ENCODE measurements around the gene NFYC. TPM values are rescaled to one million over a fixed set of nuclear protein-coding genes. Genes with fewer than 3 reads are reported as not detected.

The NFYC gene
- total and polyA plus RNA-seq, 7 donors: 38.0 to 53.5 (median 41.8) TPM

DNA sequence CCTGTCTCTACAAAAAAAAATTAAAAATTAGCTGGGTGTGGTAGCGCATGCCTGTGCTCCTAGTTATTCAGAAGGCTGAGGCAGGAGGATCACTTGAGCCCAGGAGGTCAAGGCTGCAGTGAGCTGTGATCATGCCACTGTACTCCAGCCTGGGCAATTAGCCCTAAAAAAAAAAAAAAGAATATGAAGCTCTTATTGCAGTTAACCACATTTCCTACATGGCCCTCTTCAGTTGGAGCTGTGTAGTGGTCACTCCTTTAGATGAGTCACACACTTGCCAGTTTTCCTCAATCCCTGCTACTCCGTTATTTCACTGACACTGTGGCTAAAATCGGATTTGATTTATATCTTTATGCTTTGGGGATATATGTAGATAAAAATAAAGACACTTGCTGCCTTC lies 11.8 kb downstream of the NFYC start:
- TF ChIP-seq POLR2AphosphoS5 (IDR thresholded peaks at IDR 0.05) (no peak), POLR2A (IDR thresholded peaks at IDR 0.05) (no peak), EP300 (IDR thresholded peaks at IDR 0.05) (no peak)
- TF ChIP-seq, protein P1, sequence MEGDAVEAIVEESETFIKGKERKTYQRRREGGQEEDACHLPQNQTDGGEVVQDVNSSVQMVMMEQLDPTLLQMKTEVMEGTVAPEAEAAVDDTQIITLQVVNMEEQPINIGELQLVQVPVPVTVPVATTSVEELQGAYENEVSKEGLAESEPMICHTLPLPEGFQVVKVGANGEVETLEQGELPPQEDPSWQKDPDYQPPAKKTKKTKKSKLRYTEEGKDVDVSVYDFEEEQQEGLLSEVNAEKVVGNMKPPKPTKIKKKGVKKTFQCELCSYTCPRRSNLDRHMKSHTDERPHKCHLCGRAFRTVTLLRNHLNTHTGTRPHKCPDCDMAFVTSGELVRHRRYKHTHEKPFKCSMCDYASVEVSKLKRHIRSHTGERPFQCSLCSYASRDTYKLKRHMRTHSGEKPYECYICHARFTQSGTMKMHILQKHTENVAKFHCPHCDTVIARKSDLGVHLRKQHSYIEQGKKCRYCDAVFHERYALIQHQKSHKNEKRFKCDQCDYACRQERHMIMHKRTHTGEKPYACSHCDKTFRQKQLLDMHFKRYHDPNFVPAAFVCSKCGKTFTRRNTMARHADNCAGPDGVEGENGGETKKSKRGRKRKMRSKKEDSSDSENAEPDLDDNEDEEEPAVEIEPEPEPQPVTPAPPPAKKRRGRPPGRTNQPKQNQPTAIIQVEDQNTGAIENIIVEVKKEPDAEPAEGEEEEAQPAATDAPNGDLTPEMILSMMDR (IDR thresholded peaks at IDR 0.05): no peak

DNA sequence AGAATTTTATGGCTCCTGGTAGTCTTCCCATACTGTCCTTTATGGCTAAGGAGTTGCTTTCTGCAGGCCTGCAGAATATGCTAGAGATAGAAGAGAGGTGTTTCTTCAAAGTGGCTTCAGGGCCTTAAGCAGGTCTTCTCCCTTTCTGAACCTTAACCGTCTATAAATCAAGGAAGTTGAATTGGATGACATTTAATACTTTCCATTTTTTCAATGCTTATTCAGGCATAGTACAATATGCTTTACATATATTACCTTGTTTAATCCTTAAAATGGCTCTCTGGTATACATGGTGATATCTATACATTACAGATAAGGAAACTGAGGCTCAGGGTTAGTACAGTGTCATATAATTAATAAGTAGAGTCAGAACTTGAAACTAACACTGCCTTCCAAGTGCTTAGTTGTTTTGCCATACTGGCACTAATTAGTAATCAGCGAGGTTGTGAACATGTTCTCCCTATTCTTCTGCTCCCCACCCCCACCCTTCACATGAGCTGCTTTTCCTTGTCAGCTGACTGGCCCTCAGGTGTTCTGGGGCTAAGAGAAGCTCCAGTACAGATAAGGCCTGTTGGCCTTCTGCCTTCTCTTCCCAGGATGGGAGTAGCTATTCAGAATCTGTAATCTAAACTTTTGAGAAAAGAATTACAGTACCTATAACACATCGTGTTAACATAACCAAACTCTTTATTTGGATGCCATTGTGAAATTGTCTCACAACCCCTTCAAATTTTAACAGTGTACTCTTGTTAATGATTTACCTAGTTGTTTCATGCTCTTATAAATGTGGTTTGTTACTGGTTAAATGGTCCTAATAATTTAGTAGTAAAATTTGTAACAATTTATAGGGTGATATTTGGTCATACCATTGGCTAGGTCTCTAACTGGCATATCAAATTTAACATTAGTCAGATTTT lies 13.6 kb downstream of the NFYC start:
- H3K27me3 ChIP-seq: no peaks in the 10 kb centered on the region
- no peak for DNase-seq
- TF ChIP-seq POLR2AphosphoS5 (IDR thresholded peaks at IDR 0.05) (no peak), POLR2A (IDR thresholded peaks at IDR 0.05) (no peak), EP300 (IDR thresholded peaks at IDR 0.05) (no peak)
- TF ChIP-seq, protein P1 (IDR thresholded peaks at IDR 0.05): no peak
- no peak overlapping the region for H3K4me3 ChIP-seq
- H3K36me3 ChIP-seq: no peaks in the 10 kb centered on the region
- intact Hi-C loops (cut with DNase I): no loop called here
- H3K9me3 ChIP-seq: no peaks in the 10 kb centered on the region
- H3K27ac ChIP-seq: no peak overlapping the region
- peaks cover 0 to 40% (median 24%) of the 10 kb centered on the region in 4 donors for H3K4me1 ChIP-seq
- 60 to 81% methylated on average over 3 of the region's 3 CpGs for whole genome bisulfite sequencing, 2 donors

More for the DNA sequence above, 11.8 kb downstream of the NFYC start:
- H3K9me3 ChIP-seq: no peaks in the 10 kb centered on the region
- no peak overlapping the region for H3K27ac ChIP-seq
- intact Hi-C loops (cut with DNase I): no loop called here
- H3K27me3 ChIP-seq: no peaks in the 10 kb centered on the region
- 88% methylated on average over 3 of the region's 3 CpGs for WGBS, 2 donors
- H3K4me1 ChIP-seq: peaks cover 0 to 42% (median 28%) of the 10 kb centered on the region in 4 donors
- no peak overlapping the region for H3K4me3 ChIP-seq
- no peak for DNase-seq
- H3K36me3 ChIP-seq: no peaks in the 10 kb centered on the region

DNA sequence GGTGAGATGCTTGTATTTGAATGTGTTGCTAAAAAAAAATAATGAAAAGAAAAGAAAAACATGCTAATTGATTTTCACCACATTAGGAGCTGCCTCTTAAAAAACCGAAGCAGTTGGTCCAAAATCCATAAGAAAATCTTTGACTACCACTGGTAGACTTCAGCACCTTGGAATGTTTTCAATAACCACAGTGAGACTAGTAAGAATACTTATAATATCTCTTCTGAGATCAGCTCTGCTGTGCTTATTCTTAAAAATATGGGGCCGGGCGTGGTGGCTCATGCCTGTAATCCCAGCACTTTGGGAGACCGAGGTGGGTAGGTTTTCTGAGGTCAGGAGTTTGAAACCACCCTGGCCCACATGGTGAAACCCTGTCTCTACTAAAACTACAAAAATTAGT lies 15.1 kb downstream of the NFYC start:
- no peaks in the 10 kb centered on the region for H3K9me3 ChIP-seq

DNA sequence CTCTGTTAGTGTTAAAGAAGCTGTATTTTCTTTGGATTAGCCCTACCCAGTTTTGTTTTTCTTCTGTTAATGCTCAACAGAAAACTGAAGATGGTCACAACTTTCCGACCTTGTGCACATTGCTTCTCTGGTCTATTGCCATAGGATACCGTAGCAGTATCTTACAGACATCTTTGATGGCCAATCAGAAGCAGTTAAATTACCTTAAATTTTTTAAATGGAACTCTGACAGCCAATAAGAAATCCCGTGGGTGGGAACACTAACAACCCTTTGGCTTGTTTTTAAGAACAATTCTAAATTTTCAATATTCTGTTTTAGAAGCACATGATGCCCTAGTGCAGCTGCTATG lies 17.2 kb downstream of the NFYC start:
- peaks cover 0 to 68% (median 55%) of the 10 kb centered on the region in 4 donors for H3K4me1 ChIP-seq
- intact Hi-C loops (cut with DNase I): loop anchor here (2.0 kb wide), 1 partner anchor 16 kb away; no protein-coding TSS in a partner anchor
- TF ChIP-seq, protein P1 (IDR thresholded peaks at IDR 0.05): no peak
- TF ChIP-seq POLR2AphosphoS5 (IDR thresholded peaks at IDR 0.05) (no peak), POLR2A (IDR thresholded peaks at IDR 0.05) (no peak), EP300 (IDR thresholded peaks at IDR 0.05) (no peak)

More for the DNA sequence above, 15.1 kb downstream of the NFYC start:
- no peak for DNase-seq
- Histone ChIP-seq H3K27me3 (no peaks in the 10 kb centered on the region), H3K36me3 (no peaks in the 10 kb centered on the region), H3K4me1 (peaks cover 0 to 56% (median 39%) of the 10 kb centered on the region in 4 donors), H3K27ac (no peak overlapping the region), H3K4me3 (no peak overlapping the region)
- WGBS, 2 donors: 96 to 97% methylated on average over 4 of the region's 4 CpGs
- intact Hi-C loops (cut with DNase I): no loop called here
- no peak for TF ChIP-seq EP300 (IDR thresholded peaks at IDR 0.05)
- TF ChIP-seq POLR2A (IDR thresholded peaks at IDR 0.05): no peak
- TF ChIP-seq, protein P1 (IDR thresholded peaks at IDR 0.05): no peak
- no peak for TF ChIP-seq POLR2AphosphoS5 (IDR thresholded peaks at IDR 0.05)

More for the DNA sequence above, 17.2 kb downstream of the NFYC start:
- Histone ChIP-seq H3K36me3 (no peaks in the 10 kb centered on the region), H3K4me3 (peak overlapping the region; percentile 40 to 55 (median 49)), H3K27ac (peak overlapping the region; percentile 74 to 85 (median 78)), H3K9me3 (no peaks in the 10 kb centered on the region), H3K27me3 (no peaks in the 10 kb centered on the region)
- WGBS, 2 donors: 0 to 1% methylated on average over 3 of the region's 3 CpGs
- no peak for DNase-seq

All from sigmoid colon (tissue), 7 donors.